Stimulated activated CD4-positive, alpha-beta T cell treated with anti-CD3 and anti-CD28 coated beads, Interleukin-1b, Interleukin-23, amount 100 ng/mL, for 48 hours (primary cell): ENCODE data around the gene HCN4.

Experiments used
- DNase-seq: peaks from one replicate; pipeline ENCODE4 v3.0.0-alpha.2; 2020

The HCN4 gene

DNA sequence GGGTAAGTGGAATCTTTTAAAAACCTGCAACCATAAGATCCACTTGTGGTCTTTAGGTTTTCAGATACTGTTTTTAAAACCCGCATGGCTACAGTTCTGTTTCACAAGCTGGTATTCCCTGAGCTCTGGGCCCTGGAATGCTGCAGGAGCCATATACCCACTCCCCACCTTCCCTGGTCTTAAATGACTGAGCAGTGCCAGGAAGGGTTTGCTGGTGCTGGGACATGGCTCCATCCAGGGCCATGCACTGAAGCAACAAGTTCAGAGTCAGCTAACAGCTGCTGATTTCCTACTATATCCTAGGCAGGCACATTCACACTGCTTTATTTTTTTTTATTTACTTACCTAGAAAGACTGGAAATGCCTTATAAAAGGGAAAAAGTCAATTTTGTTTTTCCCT is 77.3 kb downstream of the HCN4 start:
- DNase-seq = no peak

DNA sequence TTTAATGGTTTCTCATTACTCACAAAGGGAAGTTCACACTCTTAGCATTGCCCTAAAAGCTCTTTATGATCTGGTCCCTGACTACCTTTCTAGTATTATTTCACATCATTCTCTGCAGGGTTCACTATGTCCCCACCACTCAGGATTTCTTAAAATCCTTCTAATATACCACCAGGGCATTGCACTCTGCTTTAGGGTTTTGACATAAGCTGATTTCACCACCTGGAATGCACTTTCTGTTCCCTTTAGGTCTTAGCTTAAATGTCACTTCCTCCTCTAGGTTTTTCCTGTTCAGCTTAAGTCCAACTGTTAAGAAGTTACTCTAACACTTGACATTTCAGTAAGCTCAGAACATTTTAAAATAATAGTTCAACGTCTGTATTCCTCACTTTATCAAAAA is 81.7 kb downstream of the HCN4 start:
- no peak for DNase-seq

DNA sequence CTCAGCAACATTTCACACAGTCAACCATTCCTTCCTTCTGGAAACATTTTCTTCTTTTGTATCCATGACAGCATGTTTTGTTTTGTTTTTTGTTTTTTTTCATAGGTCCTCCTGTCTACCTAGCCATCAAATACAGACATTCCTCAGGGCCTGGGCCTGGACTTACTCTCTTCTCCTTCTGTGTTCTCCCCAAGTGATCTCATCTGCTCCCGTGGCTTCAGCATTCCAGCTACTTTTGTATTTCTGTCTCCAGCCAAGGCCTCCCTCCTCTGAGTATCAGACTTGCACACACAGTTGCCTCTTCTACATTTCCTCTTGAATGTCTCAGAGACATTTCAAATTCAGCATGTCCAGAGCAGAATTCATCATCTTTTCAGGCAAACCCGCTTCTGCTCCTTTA is 82.4 kb downstream of the HCN4 start:
- no peak for DNase-seq

DNA sequence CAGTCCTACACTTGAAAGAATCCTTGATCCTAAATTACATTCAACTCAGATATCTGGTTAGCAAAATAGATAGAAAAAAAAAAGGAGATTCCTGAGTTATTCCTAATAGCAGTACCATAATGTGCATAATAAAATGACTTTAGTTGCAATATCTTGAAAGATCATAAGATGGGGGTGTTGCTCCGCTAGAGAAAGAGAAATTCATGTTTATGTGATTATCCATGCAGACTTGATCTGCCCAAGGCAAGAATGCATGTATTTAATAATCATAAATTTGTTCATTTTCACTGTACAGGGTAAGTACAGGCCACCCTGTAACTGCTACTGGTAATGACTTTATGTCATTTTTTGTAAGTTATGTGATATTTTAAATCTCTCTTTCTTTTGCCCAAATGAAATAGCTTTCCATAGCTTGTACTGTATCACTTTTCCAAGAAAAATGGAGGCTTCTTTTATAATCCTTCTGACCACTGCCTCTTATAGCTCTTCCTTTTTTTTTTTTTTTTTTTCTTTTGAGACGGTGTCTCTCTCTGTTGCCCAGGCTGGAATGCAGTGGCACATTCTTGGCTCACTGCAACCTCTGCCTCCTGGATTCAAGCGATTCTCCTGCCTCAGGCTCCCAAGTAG is 84.6 kb downstream of the HCN4 start:
- no peak for DNase-seq

DNA sequence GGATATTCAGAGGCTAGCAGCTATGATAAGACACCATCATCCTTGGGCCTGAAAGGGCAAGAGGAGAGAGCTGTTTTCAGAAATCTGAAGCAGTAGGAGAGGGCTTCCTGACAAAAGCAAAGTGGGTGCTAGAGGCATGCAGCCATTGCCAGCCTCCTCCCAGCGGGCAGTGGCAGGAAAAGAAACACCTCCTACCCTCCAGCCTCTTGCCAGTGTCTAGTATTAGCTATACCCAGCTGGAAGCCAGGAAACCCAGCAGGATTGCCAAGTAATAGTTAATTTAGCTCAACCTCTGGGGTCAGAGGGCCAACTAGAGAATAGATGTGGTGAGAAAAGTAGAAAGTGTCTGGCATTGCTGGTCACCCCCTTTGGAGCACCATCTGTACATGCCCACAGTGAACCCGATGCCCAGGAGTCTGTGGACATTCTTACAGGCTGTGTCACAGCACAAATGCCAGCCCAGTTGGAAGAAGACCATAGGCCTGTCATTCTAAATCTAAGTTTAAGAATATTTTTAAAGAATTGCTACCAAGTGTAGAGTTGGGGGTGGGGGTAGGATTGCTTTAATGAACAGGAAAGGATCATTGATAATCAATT is 85.3 kb downstream of the HCN4 start:
- no peak for DNase-seq

DNA sequence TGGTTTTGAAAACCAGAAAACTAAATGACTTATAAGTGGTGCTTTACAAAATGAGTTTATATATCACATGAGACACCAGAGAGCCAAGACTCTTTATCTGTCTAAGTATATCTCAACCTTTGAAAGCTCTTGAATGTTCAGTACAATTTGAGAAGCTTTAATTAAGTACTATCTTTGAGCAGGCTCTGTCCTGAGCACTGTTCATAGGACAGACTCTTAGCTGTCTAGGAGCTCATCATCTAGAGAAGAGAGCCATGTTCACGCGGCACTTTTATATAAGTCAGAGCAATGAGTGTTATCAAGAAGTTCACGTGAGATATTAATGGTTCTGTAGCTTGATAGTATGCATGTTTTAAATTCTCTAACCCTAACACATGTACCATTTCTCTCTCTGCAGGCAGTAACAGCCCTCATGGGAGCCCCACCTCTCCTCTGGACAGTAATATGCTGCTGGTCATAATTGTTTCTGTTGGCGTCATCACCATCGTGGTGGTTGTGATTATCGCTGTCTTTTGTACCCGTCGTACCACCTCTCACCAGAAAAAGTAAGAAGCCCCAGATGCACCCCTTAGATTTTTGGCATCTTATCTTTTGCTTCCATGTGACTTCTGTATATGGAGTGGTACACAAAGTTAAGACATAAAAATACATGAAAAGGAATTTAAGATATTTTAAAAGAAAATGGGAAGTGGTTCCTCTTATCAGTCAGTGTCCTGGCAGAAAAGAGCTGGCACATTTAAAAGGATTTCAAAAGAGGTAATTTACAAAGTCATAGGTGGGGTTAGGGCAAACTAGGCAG is 86.0 kb downstream of the HCN4 start:
- DNase-seq = no peak

DNA sequence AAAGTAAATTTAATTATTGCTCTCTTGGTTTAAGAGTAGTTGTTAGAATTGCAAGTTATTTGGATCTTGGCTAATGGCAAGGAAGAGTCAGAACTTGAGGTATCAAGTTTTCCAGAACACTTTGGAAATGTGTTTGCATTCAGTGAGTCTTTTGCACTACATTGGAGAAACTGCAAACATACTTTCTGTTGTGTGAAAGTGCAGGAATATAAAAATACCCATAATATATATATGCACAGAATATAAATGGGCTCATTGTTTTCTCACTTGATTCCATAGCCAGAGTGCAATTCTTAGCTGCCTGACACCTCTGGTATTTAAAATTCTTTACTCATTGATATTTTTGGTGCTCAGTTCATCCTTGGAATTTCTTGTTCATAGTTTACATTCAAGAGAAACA is 92.9 kb downstream of the HCN4 start:
- no peak for DNase-seq

DNA sequence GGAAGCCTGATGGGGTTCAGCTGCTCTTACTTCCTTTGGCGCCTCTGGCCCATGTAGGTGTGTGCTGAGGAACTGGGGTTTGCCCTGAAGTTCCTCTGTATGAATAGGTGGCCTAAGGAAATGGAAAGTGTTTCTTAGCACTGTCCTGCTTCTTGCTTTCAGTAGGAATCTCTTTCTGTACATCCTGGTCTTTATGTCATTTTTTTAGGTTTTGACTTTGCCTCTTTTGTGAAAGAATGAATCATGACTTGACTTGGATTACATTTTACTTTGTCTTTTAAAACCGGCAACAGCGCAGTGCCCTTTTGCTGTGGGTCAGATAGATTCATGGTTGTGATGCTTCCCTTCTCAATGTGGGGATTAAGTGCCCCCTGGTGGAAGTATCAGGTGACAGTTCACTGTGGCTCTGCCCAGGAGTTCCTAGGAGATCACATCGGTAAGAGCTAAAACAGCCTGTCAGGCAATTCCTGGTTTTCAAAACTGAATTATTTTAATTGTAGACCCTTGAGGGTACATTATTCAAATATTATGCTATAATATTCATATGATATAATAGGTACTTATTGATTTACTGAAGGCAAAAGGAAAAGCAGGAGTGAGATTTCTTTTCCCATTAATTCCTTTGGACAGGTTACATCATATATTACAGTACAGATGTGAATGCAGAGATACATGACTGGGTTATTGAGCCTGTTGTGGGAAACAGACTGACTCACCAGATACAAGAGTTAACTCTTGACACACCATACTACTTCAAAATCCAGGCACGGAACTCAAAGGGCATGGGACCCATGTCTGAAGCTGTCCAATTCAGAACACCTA is 95.4 kb downstream of the HCN4 start:
- DNase-seq = peak; percentile 31

DNA sequence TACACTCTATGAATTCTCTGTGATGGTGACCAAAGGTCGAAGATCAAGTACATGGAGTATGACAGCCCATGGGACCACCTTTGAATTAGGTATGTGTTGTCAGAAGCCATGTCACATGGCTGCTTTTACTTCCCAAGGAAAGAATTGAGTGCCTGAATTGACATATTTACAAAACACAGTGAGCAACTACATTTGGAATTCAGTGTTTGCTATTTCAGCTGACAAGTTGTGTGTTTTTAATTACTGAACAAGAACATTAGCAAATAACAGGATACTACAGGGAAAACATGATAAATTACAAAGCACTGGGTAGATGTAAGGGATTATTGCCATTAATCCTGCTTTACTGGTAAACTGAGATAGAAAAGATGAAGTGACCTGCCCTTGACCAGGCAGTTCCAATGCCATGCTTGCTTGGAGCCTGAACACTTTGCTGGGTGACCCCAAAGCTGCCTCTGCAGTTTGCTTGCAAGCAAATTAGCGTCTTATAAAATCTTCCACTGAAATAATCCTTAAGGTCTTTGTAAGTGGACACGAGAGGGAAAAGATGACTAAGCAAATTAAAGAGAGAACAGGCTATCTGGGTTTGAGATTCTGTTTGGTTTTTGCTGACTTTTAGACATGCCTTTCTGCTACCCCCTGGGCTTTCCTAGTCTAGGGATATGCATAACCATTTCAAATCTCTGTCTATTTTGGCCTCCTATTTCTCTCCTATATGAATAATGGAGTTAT is 98.2 kb downstream of the HCN4 start:
- no peak for DNase-seq
